Endodermal cell (in vitro differentiated cells): ENCODE measurements around the gene OXT. TPM values are rescaled to one million over a fixed set of nuclear protein-coding genes. Genes with fewer than 3 reads are reported as not detected.

Source experiments
- DNase-seq: peaks from one replicate; pipeline ENCODE4 v3.0.0-alpha.2; 2017
- H3K27ac ChIP-seq: 2 replicates; pipeline ENCODE4 v1.5.1; 2013; ENCODE audit warnings: mild to moderate bottlenecking, low read depth, low read length, moderate library complexity
- H3K27me3 ChIP-seq: 2 replicates; pipeline ENCODE4 v1.6.1; 2013; ENCODE audit warnings: mild to moderate bottlenecking, low read length, moderate library complexity; ENCODE audit not compliant: insufficient read depth, control insufficient read depth, poor library complexity, severe bottlenecking
- H3K36me3 ChIP-seq: 2 replicates; pipeline ENCODE4 v1.7.0; 2013; ENCODE audit warnings: mild to moderate bottlenecking, low read length, moderate library complexity; ENCODE audit not compliant: control insufficient read depth, insufficient read depth
- H3K4me1 ChIP-seq: one replicate; pipeline ENCODE4 v1.7.0; 2013; ENCODE audit warnings: low read length; ENCODE audit not compliant: control insufficient read depth, insufficient read depth
- H3K4me3 ChIP-seq: 2 replicates; pipeline ENCODE4 v1.5.1; 2013; ENCODE audit warnings: mild to moderate bottlenecking, low read length, moderate library complexity
- H3K9ac ChIP-seq: 2 replicates; pipeline ENCODE4 v1.6.1; 2013; ENCODE audit warnings: mild to moderate bottlenecking, low read length, moderate library complexity; ENCODE audit not compliant: poor library complexity, severe bottlenecking; ENCODE audit errors: extremely low read depth
- H3K9me3 ChIP-seq: 2 replicates; pipeline ENCODE4 v1.6.1; 2013; ENCODE audit warnings: mild to moderate bottlenecking, low read length, moderate library complexity; ENCODE audit not compliant: control insufficient read depth
- H3K27ac Mint-ChIP-seq: 2 replicates; pipeline ENCODE4 v1.8.0; 2020; ENCODE audit warnings: mixed read lengths
- H3K27me3 Mint-ChIP-seq: 2 replicates; pipeline ENCODE4 v1.8.0; 2021; ENCODE audit warnings: mild to moderate bottlenecking, mixed read lengths; ENCODE audit not compliant: insufficient read depth
- H3K36me3 Mint-ChIP-seq: 2 replicates; pipeline ENCODE4 v1.8.0; 2020; ENCODE audit warnings: low read depth, mixed read lengths
- H3K4me1 Mint-ChIP-seq: 2 replicates; pipeline ENCODE4 v1.8.0; 2020; ENCODE audit warnings: mixed read lengths
- H3K4me3 Mint-ChIP-seq: 2 replicates; pipeline ENCODE4 v1.8.0; 2020; ENCODE audit warnings: mild to moderate bottlenecking, moderate library complexity, mixed read lengths
- H3K9me3 Mint-ChIP-seq: 2 replicates; pipeline ENCODE4 v1.8.0; 2020; ENCODE audit warnings: mild to moderate bottlenecking, mixed read lengths
- WGBS, 2 experiments: methylation state at CpG; one replicate each; pipeline versions ENCODE4 v1.1.5 to v1.1.7; 2013; ENCODE audit warnings: missing lambda C conversion rate in 2 of 2, mixed read lengths in 1 of 2; ENCODE audit not compliant: insufficient coverage in 1 of 2, insufficient read length in 1 of 2; 5-methylcytosine and 5-hydroxymethylcytosine counted together
- total RNA-seq, 2 donors: library from RNA; stranded (reverse); fragmentation: NEBNext Ultra II Directional in 1 of 2; extraction: Animal tissue kit (Norgen Biotek cat#: 25700) in 1 of 2; gene quantifications; 2 replicates in 1 of 2; 3 replicates in 1 of 2; pipeline ENCODE4 v1.2.1, GENCODE V29; 2021
- TF ChIP-seq, protein P1 (sequence below): fragments of 200-600 bp; sonication (generic); conservative IDR thresholded peaks from 2 replicates; pipeline ENCODE4 v1.5.0; 2021; ENCODE audit warnings: antibody characterized with exemption, mild to moderate bottlenecking

OXT gene
- total RNA-seq, 2 donors from 2014 or later, result not detected

GRCh38 chr20:3084283-3084985 is 13.0 kb downstream of the OXT start, which contains the start of gene AVP:
TSS of gene AVP (minus strand) at chr20:3084724. CDS start at chr20:3084674, 50 bp downstream.
- peaks cover 3% of the 10 kb centered on the region for H3K4me1 Mint-ChIP-seq
- Histone ChIP-seq H3K9ac (no peak within 1 kb of the TSS), H3K4me3 (no peak within 1 kb of the TSS), H3K36me3 (no peaks in the 10 kb centered on the region), H3K27ac (no peak within 1 kb of the TSS), H3K27me3 (peaks cover 53% of the 10 kb centered on the region), H3K9me3 (no peaks in the 10 kb centered on the region), H3K4me1 (no peaks in the 10 kb centered on the region)
- DNase-seq, result no peak
- no peaks in the 10 kb centered on the region for H3K9me3 Mint-ChIP-seq
- TF ChIP-seq, protein P1, sequence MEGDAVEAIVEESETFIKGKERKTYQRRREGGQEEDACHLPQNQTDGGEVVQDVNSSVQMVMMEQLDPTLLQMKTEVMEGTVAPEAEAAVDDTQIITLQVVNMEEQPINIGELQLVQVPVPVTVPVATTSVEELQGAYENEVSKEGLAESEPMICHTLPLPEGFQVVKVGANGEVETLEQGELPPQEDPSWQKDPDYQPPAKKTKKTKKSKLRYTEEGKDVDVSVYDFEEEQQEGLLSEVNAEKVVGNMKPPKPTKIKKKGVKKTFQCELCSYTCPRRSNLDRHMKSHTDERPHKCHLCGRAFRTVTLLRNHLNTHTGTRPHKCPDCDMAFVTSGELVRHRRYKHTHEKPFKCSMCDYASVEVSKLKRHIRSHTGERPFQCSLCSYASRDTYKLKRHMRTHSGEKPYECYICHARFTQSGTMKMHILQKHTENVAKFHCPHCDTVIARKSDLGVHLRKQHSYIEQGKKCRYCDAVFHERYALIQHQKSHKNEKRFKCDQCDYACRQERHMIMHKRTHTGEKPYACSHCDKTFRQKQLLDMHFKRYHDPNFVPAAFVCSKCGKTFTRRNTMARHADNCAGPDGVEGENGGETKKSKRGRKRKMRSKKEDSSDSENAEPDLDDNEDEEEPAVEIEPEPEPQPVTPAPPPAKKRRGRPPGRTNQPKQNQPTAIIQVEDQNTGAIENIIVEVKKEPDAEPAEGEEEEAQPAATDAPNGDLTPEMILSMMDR, result no peak
- H3K4me3 Mint-ChIP-seq, result peak within 1 kb of the TSS; percentile 38
- no peak within 1 kb of the TSS for H3K27ac Mint-ChIP-seq
- H3K27me3 Mint-ChIP-seq, result peaks cover 60% of the 10 kb centered on the region
- H3K36me3 Mint-ChIP-seq, result no peaks in the 10 kb centered on the region
- WGBS, 2 experiments, result 89% methylated on average over 13 to 28 of the region's 28 CpGs

DNA sequence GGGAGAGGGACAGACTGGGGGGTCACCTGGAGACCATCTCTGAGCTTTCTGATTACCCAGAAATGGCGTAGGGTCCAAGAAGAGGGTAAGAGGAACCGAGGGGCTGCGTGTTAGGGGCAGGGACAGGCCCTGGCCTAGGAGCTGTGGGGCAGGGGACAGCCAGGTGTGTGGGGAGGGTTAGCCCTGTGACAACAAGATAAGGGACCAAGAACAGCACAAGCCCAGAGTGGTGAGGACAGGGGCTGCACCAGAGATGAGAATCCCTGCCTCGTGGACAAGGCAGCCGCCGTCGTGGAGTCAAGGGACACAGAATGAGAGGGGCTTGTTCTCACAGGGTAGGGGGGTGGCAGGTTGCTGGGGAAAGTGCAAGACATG is 13.6 kb downstream of the OXT start:
- Mint-ChIP-seq H3K27me3 (peaks cover 60% of the 10 kb centered on the region), H3K4me3 (no peak overlapping the region), H3K9me3 (no peaks in the 10 kb centered on the region), H3K27ac (no peak overlapping the region), H3K36me3 (no peaks in the 10 kb centered on the region), H3K4me1 (peaks cover 3% of the 10 kb centered on the region)
- Histone ChIP-seq H3K27me3 (peaks cover 52% of the 10 kb centered on the region), H3K9ac (no peak overlapping the region), H3K27ac (no peak overlapping the region), H3K4me3 (no peak overlapping the region), H3K36me3 (no peaks in the 10 kb centered on the region), H3K4me1 (no peaks in the 10 kb centered on the region), H3K9me3 (no peaks in the 10 kb centered on the region)
- 88 to 94% methylated on average over 7 of the region's 7 CpGs for WGBS, 2 experiments
- DNase-seq, result no peak
- TF ChIP-seq, protein P1, result no peak

GRCh38 chr20:3085571-3086072 is 14.2 kb downstream of the OXT start:
- no peak overlapping the region for H3K27ac Mint-ChIP-seq
- H3K4me3 Mint-ChIP-seq, result no peak overlapping the region
- H3K9ac ChIP-seq, result no peak overlapping the region

More at GRCh38 chr20:3085571-3086072, 14.2 kb downstream of the OXT start:
- H3K9me3 Mint-ChIP-seq, result no peaks in the 10 kb centered on the region
- H3K4me1 Mint-ChIP-seq, result peaks cover 3% of the 10 kb centered on the region
- H3K36me3 ChIP-seq, result no peaks in the 10 kb centered on the region
- WGBS, 2 experiments, result 93 to 98% methylated on average over 7 to 8 of the region's 8 CpGs
- no peak overlapping the region for H3K4me3 ChIP-seq
- H3K9me3 ChIP-seq, result no peaks in the 10 kb centered on the region
- no peak overlapping the region for H3K27ac ChIP-seq
- DNase-seq, result no peak
- H3K27me3 ChIP-seq, result peaks cover 52% of the 10 kb centered on the region
- H3K36me3 Mint-ChIP-seq, result no peaks in the 10 kb centered on the region
- H3K4me1 ChIP-seq, result no peaks in the 10 kb centered on the region
- TF ChIP-seq, protein P1, result no peak
- H3K27me3 Mint-ChIP-seq, result peaks cover 56% of the 10 kb centered on the region
